ENCODE data around the gene CDK3.

The CDK3 gene

DNA sequence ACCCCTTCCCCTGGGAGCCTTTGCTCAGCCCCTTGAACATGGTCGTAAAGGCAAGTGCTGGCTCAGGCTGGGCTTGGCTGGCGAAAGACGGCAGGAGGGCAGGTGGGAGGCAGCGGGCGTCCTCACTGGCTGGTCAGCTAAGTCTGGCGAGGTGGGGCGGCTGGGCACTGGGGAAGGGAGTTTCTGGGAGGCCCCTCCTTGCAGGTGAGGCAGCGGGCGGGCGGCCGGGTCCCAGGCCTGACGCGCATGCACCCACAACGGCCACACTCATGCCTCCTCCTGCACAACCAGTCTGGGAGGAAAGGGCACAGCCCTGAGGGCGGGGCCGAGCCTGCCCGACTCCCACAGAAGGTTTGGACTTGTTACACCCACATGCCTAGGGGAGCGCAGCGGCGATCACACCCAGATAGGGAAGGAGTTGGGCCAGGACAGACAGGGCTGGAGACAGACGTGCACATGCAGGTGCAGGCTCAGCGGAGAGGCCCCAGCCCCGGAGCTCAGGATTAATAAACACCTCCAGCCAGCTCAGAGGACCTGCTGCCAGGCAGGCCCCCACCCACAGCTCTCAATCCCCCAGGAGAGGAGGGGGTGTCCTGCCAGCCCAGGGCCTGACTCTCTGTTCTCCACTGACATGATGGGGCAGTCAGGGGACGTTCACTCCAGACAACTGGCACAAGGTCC is 26.6 kb downstream of the CDK3 start, which contains the start of gene EVPL:
Gene EVPL (minus strand): TSS at position 148 of the 681 bp plus-strand sequence. CDS start 108 bp downstream, at position 40.
- H3K4me3 ChIP-seq (ENCODE audit: low read depth, low read length, poor library complexity, severe bottlenecking) = no peak within 1 kb of the TSS

DNA sequence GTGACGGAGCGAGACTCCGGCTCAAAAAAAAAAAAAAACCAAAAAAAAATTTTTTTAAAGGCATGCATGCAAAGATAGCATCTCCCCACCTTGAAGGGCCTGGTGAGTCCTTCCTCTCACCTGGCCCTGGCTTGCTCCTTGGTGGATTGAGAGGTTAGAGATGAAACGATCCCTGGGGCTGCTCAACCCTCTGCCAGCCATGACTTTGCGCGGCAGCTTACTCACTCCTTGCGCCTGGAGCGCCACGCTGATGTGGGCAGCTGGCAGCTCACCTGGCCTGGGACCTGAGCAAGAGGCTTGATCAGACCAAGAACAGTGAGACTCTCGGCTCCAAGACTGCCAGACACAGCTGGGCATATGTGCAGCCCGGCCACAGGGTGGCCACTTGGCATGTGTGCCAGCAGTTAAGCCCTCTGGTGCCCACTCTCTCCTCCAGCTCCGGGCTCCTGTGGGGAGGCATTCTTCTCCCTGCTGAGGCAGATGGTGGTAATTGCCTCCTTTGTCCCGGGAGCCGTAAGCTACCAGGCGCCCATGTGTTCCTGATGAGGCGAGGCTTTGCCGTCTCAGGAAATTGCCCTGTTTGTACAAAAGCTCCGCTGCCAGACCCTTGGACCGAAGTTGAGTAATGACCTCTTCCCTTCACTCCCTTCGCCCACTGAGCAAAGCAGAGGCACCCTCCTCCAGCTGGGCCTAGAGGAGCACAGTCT is 31.6 kb downstream of the CDK3 start:
- H3K4me1 ChIP-seq (ENCODE audit: insufficient read depth, low read length, severe bottlenecking) = peaks cover 10% of the 10 kb centered on the region
- no peak overlapping the region for H3K9ac ChIP-seq (ENCODE audit: low read length)
- H4K20me1 ChIP-seq (ENCODE audit: insufficient read depth, low read length) = no peaks in the 10 kb centered on the region
- H3K27me3 ChIP-seq (ENCODE audit: insufficient read depth, low read length) = no peaks in the 10 kb centered on the region
- H3K9me3 ChIP-seq (ENCODE audit: low read length) = no peaks in the 10 kb centered on the region
- H3K4me2 ChIP-seq (ENCODE audit: low read length) = no peak overlapping the region
- no peak overlapping the region for H2AFZ ChIP-seq (ENCODE audit: low read length)
- TF ChIP-seq EZH2 (IDR thresholded peaks at IDR 0.05; ENCODE audit: borderline replicate concordance, low read length) = no peak
- TF ChIP-seq, protein P1, sequence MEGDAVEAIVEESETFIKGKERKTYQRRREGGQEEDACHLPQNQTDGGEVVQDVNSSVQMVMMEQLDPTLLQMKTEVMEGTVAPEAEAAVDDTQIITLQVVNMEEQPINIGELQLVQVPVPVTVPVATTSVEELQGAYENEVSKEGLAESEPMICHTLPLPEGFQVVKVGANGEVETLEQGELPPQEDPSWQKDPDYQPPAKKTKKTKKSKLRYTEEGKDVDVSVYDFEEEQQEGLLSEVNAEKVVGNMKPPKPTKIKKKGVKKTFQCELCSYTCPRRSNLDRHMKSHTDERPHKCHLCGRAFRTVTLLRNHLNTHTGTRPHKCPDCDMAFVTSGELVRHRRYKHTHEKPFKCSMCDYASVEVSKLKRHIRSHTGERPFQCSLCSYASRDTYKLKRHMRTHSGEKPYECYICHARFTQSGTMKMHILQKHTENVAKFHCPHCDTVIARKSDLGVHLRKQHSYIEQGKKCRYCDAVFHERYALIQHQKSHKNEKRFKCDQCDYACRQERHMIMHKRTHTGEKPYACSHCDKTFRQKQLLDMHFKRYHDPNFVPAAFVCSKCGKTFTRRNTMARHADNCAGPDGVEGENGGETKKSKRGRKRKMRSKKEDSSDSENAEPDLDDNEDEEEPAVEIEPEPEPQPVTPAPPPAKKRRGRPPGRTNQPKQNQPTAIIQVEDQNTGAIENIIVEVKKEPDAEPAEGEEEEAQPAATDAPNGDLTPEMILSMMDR (IDR thresholded peaks at IDR 0.05; ENCODE audit: low read length) = peak; percentile 7; the same call in 1 of the 2 replicates
- H3K27ac ChIP-seq (ENCODE audit: low read depth, low read length, poor library complexity, severe bottlenecking) = no peak overlapping the region
- H3F3A ChIP-seq (ENCODE audit: insufficient read depth, low read length) = no peaks in the 10 kb centered on the region
- no peak overlapping the region for H3K4me3 ChIP-seq (ENCODE audit: low read depth, low read length, poor library complexity, severe bottlenecking)
- H3K79me2 ChIP-seq (ENCODE audit: insufficient read depth, low read length) = no peaks in the 10 kb centered on the region
- no peaks in the 10 kb centered on the region for H3K36me3 ChIP-seq (ENCODE audit: insufficient read depth, low read length)
- H3K9me2 ChIP-seq (ENCODE audit: low read depth, low read length) = no peaks in the 10 kb centered on the region

More for the DNA sequence above, 26.6 kb downstream of the CDK3 start, which contains the start of gene EVPL:
- no peak within 1 kb of the TSS for H2AFZ ChIP-seq (ENCODE audit: low read length)
- H3K79me2 ChIP-seq (ENCODE audit: insufficient read depth, low read length) = no peaks in the 10 kb centered on the region
- no peaks in the 10 kb centered on the region for H3K9me3 ChIP-seq (ENCODE audit: low read length)
- H3F3A ChIP-seq (ENCODE audit: insufficient read depth, low read length) = no peaks in the 10 kb centered on the region
- no peak within 1 kb of the TSS for H3K9ac ChIP-seq (ENCODE audit: low read length)
- H3K27ac ChIP-seq (ENCODE audit: low read depth, low read length, poor library complexity, severe bottlenecking) = no peak within 1 kb of the TSS
- H3K4me1 ChIP-seq (ENCODE audit: insufficient read depth, low read length, severe bottlenecking) = peaks cover 10% of the 10 kb centered on the region
- no peak for TF ChIP-seq EZH2 (IDR thresholded peaks at IDR 0.05; ENCODE audit: borderline replicate concordance, low read length)
- TF ChIP-seq, protein P1 (IDR thresholded peaks at IDR 0.05; ENCODE audit: low read length) = no peak
- 0 out of 2 replicates have a peak, but pooled peaks cover 5% of the 10 kb centered on the region for H3K27me3 ChIP-seq (ENCODE audit: insufficient read depth, low read length)
- no peak within 1 kb of the TSS for H3K4me2 ChIP-seq (ENCODE audit: low read length)
- H4K20me1 ChIP-seq (ENCODE audit: insufficient read depth, low read length) = no peaks in the 10 kb centered on the region
- H3K36me3 ChIP-seq (ENCODE audit: insufficient read depth, low read length) = no peaks in the 10 kb centered on the region
- H3K9me2 ChIP-seq (ENCODE audit: low read depth, low read length) = no peaks in the 10 kb centered on the region

DNA sequence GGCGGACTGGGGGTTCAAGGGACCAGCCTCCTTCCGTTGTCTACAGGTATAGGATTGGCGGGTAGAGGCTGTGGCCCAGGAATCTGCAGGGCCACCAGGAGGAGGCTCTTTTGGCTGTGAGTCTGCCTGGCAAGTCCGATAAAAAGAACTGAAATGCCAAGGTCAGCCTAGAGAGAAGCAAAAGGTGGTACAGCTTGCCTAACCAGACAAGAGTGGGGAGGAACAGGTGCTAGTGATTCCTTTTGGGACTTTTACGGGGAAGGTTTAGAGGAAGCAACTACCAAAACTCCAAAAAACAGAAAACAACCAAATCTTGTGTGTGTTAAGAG is 32.1 kb downstream of the CDK3 start:
- Histone ChIP-seq H3K9ac (ENCODE audit: low read length) (no peak overlapping the region), H3K79me2 (ENCODE audit: insufficient read depth, low read length) (no peaks in the 10 kb centered on the region), H3K27ac (ENCODE audit: low read depth, low read length, poor library complexity, severe bottlenecking) (no peak overlapping the region), H3K9me3 (ENCODE audit: low read length) (no peaks in the 10 kb centered on the region), H3F3A (ENCODE audit: insufficient read depth, low read length) (no peaks in the 10 kb centered on the region), H3K4me2 (ENCODE audit: low read length) (no peak overlapping the region), H3K9me2 (ENCODE audit: low read depth, low read length) (no peaks in the 10 kb centered on the region), H4K20me1 (ENCODE audit: insufficient read depth, low read length) (no peaks in the 10 kb centered on the region), H3K4me3 (ENCODE audit: low read depth, low read length, poor library complexity, severe bottlenecking) (no peak overlapping the region), H3K4me1 (ENCODE audit: insufficient read depth, low read length, severe bottlenecking) (peaks cover 10% of the 10 kb centered on the region), H3K27me3 (ENCODE audit: insufficient read depth, low read length) (no peaks in the 10 kb centered on the region), H3K36me3 (ENCODE audit: insufficient read depth, low read length) (no peaks in the 10 kb centered on the region), H2AFZ (ENCODE audit: low read length) (no peak overlapping the region)
- TF ChIP-seq, protein P1 (IDR thresholded peaks at IDR 0.05; ENCODE audit: low read length) = no peak
- TF ChIP-seq EZH2 (IDR thresholded peaks at IDR 0.05; ENCODE audit: borderline replicate concordance, low read length) = no peak
